ENCODE results near the gene PRICKLE2. TPM values are rescaled to one million over a fixed set of nuclear protein-coding genes. Genes with fewer than 3 reads are reported as not detected.
A peak's percentile ranks its signal among the peaks of the same experiment; 100 is the strongest.
"Not testable (repeated sequence)": the region's sequence is repeated elsewhere in the genome, so short reads cannot be mapped to it uniquely, and the experiment has no call there.

Gene PRICKLE2
- total RNA-seq, 1 donor from 2014 or later: 7.4 TPM

DNA sequence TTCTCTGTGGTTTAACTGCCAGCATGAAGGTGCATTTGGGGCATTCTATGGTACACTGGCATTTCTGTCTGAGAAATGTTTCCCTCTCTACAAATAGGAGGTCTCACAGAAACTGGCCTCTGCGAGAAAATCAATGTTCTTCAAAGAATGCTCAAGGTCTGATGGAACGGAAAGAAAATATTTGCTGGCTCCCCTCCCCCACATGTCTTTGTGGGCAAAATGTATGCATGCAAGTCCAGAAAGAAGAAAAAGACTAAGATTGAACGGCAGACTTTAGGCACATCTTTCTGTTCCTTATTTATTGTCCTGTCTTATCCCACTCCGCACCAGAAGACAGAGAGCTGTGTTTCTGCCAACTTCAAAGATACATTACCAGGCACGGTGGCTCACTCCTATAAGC, 118.1 kb downstream of the PRICKLE2 start:
- DNase-seq (ENCODE audit: extremely low read depth, low read depth, low spot score): no peak

DNA sequence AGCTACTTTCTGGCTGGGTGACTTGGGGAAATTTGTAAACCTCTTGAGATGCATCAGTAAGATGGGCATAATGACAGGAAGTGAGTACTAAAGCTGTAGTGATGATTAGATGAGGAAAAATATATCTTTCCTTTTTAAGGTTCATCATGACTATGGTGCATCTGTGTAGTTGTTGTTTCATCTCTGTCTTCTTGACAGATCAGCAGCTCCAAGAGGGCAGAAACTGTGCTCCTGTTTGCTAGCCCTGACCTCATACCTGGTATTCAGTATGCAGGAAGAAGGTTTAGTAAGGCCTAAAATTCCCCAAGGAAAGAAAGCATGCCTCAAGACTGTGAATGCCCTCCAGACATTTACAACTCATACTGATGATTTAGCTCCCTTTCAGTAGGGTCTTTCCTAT, 119.5 kb downstream of the PRICKLE2 start:
- no peak for DNase-seq (ENCODE audit: extremely low read depth, low read depth, low spot score)

DNA sequence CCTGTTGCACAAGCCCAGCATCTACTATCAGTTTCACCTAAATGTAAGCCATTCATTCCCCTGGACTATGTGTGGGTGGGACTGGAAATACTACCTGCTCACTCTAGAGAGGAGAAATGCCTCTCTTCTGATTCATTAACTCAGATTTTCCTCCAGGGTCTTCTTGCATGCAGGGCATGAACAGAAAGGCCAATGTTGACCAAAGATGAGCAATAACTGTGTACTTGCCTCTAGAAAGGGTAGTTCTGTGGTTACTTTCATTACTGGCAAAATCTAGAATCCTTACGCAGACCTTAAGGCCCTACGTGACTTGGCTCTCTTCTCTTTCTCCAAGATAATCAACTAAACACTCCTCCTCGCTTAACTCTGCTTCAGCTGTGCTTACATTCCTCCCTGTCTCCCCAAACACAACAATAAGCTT, 120.6 kb downstream of the PRICKLE2 start:
- no peak for DNase-seq (ENCODE audit: extremely low read depth, low read depth, low spot score)

DNA sequence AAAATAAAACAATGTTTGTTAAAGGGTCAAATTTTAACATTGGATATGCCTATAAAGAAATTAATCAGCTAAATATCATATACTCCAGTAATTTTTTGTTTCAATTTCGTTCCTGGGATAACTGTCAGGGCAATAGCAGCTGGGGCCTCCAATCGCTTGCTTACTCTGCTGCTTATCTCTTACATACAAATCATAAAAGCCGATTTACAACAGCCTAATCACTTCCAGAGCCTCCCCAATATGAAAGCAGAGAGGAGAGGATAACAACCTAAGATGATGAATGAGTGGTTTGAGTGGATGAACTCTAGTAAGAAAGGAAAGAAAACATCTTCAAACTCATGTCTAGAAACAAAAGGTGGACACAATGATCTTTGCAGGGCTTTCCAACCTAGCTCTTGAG, 121.3 kb downstream of the PRICKLE2 start:
- DNase-seq (ENCODE audit: extremely low read depth, low read depth, low spot score): no peak

DNA sequence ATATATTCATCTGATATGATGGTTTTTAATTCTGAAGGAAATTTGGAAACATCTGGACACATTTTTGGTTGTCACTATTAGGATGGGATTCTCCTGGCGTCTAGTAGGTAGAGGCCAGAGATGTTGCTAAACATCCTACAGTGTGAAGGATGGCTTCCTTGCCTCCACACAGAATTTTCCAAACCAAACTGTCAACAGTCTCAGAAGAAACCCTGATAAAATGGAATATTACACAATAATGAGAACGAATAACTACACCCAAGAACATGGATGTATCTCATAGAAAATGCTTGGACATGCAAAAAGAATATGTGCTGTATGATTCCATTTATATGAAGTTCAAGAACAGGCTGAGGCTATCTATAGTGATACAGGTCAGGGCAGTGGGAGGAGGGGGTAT, 122.1 kb downstream of the PRICKLE2 start:
- no peak for DNase-seq (ENCODE audit: extremely low read depth, low read depth, low spot score)

DNA sequence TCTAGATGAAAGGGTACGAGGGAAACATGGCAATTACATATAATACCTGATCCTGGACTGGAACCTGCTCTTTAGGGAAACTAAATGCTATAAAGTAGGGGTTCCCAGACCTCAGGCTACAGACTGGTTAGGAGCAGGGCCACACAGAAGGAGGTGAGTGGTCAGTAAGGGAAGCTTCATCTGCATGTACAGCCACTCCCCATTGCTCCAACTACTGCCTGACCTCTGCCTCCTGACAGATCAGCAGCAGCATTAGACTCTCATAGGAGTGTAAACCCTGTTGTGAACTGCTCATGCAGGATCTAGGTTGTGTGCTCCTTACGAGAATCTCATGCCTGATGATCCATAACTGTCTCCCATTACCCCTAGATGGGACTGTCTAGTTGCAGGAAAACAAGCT, 123.1 kb downstream of the PRICKLE2 start:
- DNase-seq (ENCODE audit: extremely low read depth, low read depth, low spot score): no peak

DNA sequence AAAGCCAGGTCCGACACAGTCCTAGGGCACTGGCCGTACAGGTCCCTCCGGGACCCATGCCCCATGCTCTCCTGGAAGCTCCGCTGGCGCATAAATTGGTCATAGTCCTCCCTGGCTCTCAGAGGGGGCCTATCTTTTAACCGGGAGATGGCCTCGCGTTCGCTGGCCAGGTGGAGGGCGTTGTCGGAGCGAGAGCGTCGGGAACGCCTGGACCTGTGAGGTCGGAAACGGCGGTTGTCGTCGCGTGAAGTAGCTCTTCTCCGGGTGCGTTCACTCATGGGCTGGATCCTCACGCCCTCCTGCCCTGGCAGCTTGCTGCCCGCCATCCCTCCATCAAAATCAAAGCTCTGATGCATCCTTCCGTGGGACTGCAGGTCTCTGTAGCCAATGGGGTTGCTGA, 126.0 kb downstream of the PRICKLE2 start:
- no peak for DNase-seq (ENCODE audit: extremely low read depth, low read depth, low spot score)

DNA sequence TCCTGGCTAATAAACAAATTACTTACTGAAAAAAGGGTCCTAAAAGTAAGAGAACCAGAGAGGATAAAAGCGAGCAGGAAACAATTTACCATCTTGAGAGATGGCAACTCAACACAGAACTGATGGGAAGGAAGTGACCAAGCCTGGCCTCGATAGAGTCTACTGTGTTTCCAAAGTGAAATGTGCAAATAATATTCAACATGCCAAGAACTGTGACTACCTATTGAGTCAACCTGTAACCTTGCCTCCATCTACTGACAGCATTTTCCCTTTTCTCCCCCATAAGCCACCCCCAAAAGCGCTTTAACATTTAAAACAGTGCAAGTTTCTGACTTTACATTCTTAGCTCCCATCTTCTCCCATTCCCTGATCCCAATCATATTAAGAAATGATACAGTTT, 126.6 kb downstream of the PRICKLE2 start:
- no peak for DNase-seq (ENCODE audit: extremely low read depth, low read depth, low spot score)

DNA sequence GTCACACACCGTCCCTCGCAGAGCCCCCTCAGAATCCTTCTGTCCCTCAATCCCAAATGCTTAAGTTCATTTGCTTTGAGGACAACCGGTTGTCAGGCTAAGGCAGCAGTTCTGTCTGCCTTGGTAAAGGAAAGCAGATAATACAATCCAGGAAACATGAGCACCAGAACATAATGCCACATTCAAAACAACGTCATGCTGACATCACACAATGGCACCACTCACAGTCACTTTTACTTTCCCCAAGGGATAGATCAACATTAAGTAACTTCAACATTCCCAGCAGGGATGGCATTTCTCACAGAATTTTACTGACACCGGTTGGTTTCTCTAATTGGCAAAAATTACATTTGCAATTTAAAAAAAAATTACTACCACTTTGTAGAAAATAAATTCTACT, 127.3 kb downstream of the PRICKLE2 start:
- DNase-seq (ENCODE audit: extremely low read depth, low read depth, low spot score): no peak

DNA sequence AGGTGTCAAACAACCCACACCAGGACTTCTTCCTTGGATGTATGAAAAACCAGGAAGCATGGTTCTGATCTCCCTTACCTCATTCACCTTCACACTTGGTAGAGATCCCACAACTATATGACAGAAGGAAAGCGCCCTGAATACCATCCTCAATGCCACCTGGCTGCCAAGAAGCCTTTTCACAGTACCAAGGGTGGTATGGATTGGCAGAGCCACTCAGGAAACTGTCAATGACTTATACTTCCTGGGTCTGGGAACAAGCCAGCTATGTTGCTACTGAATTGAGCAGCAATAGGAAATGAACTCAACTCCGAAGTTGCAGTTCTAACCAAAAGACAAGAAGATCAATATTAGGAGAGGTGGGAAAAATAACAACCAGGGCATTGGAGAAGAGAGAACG, 129.5 kb downstream of the PRICKLE2 start:
- no peak for DNase-seq (ENCODE audit: extremely low read depth, low read depth, low spot score)

DNA sequence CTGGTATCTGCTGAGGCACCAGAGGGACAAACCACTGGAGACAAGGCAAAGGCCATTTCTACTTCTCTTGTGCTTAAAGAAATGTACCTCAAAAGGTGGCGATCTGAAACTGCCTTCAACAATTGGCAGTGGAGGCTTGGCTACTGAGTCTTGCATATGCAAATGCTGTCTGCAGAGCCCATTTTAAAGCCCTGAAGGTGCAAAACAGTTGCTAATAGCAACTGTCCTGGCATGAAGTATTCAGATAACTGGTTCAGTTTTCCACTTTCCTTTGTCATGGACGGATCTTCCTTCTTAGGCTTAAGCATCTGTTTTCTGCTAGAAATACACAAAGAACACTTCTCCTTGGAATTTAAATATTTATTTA, 130.6 kb downstream of the PRICKLE2 start:
- DNase-seq (ENCODE audit: extremely low read depth, low read depth, low spot score): no peak

DNA sequence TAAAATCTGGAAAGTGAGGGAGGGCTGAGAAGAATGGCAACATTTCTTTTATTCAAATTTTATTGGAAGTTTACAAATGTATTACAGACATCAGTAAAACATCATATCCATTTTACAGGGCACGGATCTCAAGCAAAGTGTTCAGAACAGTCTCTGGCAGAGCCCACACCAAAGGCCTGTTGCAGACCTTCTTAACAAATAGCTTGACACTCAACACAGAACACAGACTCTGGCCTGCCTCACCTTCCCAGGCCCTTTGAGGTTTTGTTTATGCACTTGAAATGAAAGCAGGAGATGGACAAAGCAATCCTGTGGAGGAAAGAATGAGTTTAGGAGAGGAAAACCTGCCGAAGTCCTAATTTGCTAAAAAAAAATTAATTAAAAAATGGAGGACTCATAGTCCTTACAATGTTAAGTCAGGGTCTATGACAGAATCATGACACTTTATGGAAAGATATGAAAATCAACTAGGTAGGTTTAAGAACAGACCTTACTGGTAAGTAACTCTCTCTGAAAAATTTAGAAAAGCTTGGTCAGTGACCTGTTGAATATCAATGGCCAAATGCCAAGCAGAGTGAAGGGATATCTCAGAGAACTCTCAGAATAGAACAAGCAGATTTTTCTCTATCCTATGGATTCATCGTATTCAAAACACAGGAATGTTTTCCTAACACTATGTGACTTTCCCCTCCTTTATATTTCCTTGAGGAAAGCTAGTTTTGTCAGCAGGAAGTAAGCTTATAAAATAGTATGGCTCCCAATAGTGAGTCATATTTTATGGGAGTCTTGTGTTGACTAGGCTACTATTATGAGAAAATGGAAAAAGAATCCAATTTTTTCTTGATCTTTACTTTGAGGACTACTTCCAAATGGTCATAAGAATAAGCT, 131.2 kb downstream of the PRICKLE2 start:
- DNase-seq (ENCODE audit: extremely low read depth, low read depth, low spot score): peak; percentile 20

DNA sequence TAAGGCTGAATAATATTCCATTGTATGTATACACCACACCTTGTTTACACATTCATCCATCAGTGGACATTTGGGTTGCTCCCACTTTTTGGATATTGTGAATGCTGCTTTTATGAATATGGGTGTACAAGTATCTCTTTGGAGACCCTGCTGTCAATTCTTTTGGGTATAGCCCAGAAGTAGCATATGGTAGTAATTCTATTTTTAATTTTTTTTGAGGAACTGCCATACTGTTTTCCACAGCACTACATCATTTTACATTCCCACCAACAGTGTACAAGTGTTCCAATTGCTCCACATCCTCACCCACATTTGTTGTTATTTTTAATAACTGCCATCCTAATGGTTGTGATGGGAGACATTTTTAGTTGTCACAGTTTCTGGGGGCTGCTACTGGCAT, 132.1 kb downstream of the PRICKLE2 start:
- no peak for DNase-seq (ENCODE audit: extremely low read depth, low read depth, low spot score)

DNA sequence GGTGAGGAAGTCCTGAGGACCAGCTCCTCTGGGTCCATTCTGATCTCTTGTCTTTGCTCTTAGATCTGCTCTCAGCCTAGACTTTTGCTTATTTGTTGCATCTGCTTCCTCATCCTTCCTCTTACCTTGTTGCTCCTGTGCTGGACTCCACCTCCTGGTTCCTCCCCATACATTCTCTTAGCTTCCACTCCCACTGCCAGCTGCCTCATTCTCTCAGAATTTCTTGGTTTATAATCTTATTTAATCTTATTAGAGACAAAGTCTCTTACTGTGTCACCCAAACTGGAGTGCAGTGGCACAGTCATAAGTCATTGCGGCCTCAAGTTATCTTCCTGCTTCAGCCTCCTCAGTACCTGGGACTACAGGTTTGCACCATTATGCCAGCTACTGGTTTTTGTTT, 133.8 kb downstream of the PRICKLE2 start:
- DNase-seq (ENCODE audit: extremely low read depth, low read depth, low spot score): no peak

DNA sequence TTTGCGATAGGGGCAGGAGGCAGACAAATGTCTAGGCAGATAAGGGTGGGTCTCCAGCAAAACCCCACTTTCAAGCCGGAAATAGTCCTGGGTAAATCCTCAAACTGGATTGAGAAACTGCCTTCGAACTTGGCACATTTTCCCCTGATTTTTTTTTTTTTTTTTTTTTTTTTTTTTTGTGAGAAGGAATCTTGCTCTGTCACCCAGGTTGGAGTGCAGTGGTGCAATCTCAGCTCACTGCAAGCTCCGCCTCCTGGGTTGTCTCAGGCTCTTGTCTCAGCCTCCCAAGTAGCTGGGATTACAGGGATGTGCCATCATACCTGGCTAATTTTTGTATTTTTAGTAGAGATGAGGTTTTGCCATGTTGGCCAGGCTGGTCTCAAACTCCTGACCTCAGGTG, 135.9 kb downstream of the PRICKLE2 start:
- DNase-seq (ENCODE audit: extremely low read depth, low read depth, low spot score): not testable (repeated sequence)

DNA sequence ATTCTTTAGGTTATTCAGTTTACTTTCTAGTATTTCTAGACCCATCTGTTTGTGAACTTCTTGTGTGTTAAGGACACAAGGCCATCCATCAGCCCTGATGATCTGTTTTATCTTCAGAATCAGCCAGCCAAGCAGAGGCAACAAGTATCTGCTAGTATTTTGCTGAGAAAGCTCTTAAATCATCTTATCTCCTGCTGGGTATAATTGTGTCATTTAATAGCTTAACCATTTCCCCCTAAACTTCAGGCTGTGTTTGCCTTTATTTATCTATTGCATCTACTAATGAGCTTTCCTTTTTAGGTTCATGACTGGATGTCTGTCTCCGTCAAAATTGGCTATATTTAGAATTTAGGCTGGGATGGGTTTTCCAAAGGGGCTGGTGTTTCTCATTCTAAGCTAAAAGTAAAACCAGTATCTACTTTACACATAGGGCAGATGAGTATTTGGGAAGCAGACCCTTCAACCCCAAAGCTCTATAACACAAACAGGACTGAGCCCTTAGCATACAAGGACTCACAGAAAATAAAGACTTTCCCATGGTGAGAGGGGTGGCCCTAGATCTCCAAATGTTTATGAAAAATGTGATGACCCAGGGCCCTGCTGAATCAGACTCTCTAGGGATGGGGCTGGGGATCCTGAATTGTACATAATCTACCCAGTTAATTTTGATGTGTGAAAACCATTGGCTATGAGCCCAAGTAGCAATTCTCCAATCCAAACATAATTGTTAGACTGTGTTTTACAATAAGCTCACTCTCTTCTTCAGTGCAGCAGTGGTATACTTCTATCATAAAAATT, 136.7 kb downstream of the PRICKLE2 start:
- no peak for DNase-seq (ENCODE audit: extremely low read depth, low read depth, low spot score)

DNA sequence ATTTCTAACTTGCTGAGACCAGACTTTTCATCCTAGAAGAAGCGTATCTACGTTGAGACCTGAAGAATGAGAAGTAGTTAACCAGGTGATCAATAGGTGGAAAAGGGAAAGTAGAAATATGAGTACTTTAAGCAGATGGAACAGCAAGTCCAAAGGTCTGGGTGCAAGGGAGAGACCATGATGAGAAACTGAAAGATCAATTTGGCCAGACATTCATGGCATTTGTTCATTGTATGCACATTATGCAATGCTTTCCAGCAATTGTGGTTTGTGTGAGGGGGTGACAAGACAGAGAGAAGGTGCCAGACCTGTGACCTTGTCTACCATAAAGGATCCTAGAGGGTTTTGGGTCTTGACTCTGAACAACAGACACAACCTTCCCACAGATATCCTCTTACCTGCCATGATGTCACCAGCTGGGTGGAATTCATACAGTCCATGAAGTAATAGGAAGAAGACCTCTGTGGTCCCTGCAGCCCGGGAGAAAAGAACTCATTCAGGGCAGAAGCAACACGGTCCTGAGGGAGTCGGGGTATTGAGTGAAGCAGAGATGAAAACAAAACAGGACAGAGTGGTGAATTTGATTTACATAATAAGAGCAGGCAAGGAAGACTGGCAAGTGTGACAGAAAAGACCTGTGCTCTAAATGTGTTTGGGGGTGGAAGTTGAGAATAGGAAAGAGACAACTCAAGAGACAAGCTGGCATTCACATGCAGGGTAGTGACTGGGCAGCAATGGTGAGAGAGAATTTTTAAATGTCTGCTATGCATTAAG, 138.6 kb downstream of the PRICKLE2 start:
- DNase-seq (ENCODE audit: extremely low read depth, low read depth, low spot score): no peak

DNA sequence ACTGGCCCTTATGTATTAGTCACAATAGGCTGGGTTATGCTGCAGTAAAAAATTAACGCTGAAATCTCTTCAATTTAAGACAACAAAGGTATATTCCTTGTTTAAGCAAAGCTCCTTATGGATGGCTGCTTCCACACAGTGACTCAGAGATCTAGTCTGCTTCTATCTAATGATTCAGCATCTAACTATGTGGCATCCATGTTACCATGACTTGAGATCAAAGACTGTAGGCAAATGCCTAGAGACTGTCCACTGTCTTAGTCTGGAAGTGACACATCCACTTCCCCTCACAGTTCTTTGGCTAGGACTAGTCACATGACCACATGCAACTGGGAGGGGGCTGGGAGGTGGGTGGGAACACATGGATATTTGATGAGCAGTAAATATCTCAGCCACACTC, 140.6 kb downstream of the PRICKLE2 start:
- no peak for DNase-seq (ENCODE audit: extremely low read depth, low read depth, low spot score)

DNA sequence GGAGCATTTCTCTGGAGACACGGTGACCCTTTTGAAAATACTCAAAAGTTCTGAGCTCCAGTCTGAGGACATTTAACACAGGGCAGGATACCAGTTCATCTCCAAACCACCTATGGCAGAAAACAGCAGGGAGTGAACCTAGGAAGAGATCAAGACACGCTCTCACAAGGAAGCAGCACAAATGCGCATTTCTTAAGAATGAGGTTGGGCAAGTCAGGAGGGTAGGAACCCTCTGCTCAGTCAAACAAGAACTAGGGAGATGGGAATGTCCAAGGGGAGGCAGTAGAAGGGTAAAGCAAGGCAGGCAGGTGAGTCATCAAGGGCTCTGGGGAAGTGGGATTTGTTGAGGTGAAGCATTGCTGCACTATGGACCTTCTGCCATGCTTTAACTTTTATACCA, 141.7 kb downstream of the PRICKLE2 start:
- DNase-seq (ENCODE audit: extremely low read depth, low read depth, low spot score): no peak

DNA sequence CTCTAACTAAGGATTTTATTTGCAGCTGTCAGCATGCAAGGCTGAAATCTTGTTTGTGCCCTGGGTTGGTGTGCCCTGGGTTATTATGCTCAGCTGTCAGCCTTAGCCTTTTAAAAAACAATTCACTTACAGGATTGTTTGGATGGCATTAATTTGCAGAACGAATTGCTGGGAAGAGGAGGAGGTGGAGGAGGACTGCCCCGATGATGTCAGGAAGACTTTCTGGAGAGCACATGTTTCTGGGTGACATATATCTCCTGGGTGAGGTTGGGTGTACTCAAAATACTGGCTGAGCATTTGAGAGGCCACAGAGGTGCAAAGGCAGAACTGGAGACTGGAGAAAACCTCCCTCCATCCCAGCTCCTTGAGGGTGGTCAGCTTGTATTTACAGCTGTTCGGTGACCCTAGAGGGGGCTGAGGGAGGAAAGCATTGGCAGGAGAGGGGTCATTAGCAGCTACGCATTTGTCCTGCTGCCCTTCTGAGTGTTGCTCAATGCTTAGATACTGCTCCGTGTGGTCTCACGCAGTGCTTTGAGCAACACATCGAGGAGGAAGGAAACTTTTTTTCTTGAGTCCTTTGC, 142.2 kb downstream of the PRICKLE2 start:
- DNase-seq (ENCODE audit: extremely low read depth, low read depth, low spot score): no peak

DNA sequence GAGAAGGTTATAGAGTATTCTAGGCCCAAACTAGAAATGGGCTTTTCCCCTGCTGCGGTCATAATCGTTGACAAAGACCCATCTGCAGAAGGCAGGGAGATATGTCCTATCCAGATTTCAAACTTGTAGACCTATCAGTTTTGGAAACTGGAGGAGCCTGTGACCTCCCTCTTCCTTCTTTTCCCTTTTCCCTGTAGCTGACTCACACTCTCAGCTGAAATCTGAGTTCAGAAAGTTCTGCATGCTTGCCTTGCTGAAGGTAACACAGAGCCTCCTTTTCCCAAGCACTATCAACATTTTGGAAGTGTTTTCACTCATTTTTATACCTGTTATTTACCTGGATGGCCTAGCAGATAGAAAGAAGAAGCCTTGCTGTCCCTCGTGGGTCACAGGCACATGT, 142.9 kb downstream of the PRICKLE2 start:
- DNase-seq (ENCODE audit: extremely low read depth, low read depth, low spot score): no peak

Data from glomerular endothelial cell (primary cell).